GM12878 (cell line): ENCODE data around the gene DMD. TPM values are rescaled to one million over a fixed set of nuclear protein-coding genes. Genes with fewer than 3 reads are reported as not detected.
A peak's percentile ranks its signal among the peaks of the same experiment; 100 is the strongest.

Source experiments
- ATAC-seq: fragments of 200-7000 bp; cut with Tn5 transposase; 3 replicates; pipeline ENCODE4 v1.9.1; 2020; ENCODE audit warnings: mild to moderate bottlenecking, moderate library complexity
- BruUV-seq: library from RNA; stranded (reverse); fragments of 400-500 nt; replicated peaks from 2 replicates; lab custom pipeline; 2021; lab: Mats Ljungman, UMichigan
- CTCF ChIA-PET: fragments of 300-600 bp; sonication (Branson Sonifier 250); formaldehyde crosslinking; extraction: SDS; loops from one replicate; lab custom pipeline; 2021; ENCODE audit warnings: inconsistent platforms; lab: Yijun Ruan, JAX
- POLR2A ChIA-PET: fragments of 350-600 bp; formaldehyde crosslinking; extraction: SDS; loops from one replicate; lab custom pipeline; 2021; ENCODE audit warnings: inconsistent platforms; lab: Charles Lee
- RAD21 ChIA-PET: fragments of 300-600 bp; sonication (Branson Sonifier 250); formaldehyde crosslinking; loops from one replicate; lab custom pipeline; 2023; ENCODE audit warnings: antibody characterized with exemption; ENCODE audit not compliant: unreplicated experiment; lab: Charles Lee
- SMC1A ChIA-PET: fragments of 300-600 bp; sonication (Branson Sonifier 250); formaldehyde crosslinking; loops from one replicate; lab custom pipeline; 2023; ENCODE audit not compliant: unreplicated experiment, uncharacterized antibody; lab: Charles Lee
- DNase-seq: peaks from one replicate; pipeline ENCODE4 v3.0.0-alpha.2; 2011; ENCODE audit warnings: low read depth, low spot score
- FAIRE-seq: peaks from 3 replicates; lab custom pipeline; 2011; peaks lifted over from hg19 to GRCh38; lab: Jason Lieb, UNC
- H2AFZ ChIP-seq: 2 replicates; pipeline ENCODE4 v1.6.0; 2011; ENCODE audit warnings: low read depth, low read length, control low read depth; ENCODE audit not compliant: control insufficient read depth
- H3K27ac ChIP-seq: 2 replicates; pipeline ENCODE4 v1.5.1; 2011; ENCODE audit warnings: control low read depth; ENCODE audit not compliant: control insufficient read depth, insufficient read depth
- H3K27me3 ChIP-seq, 2 experiments: replicated peaks in 1 of 2; 2 replicates each; pipeline versions ENCODE4 v1.6.0 to v1.6.1; 2011; ENCODE audit warnings: low read length in 1 of 2; ENCODE audit not compliant: control insufficient read depth in 2 of 2, insufficient read depth in 2 of 2
- H3K36me3 ChIP-seq, 2 experiments: 2 replicates each; pipeline ENCODE4 v1.5.1; 2011; ENCODE audit warnings: low read length in 1 of 2; ENCODE audit not compliant: control insufficient read depth in 2 of 2, insufficient read depth in 2 of 2
- H3K4me1 ChIP-seq: 2 replicates; pipeline ENCODE4 v1.6.1; 2011; ENCODE audit warnings: mild to moderate bottlenecking, low read length, moderate library complexity, mixed read lengths; ENCODE audit not compliant: control insufficient read depth, insufficient read depth
- H3K4me2 ChIP-seq: 2 replicates; pipeline ENCODE4 v1.6.0; 2011; ENCODE audit warnings: control low read depth; ENCODE audit not compliant: control insufficient read depth, insufficient read depth
- H3K4me3 ChIP-seq: fragments of 200-600 bp; sonication (generic); 2 replicates; pipeline ENCODE4 v1.5.1; 2016
- H3K79me2 ChIP-seq: 2 replicates; pipeline ENCODE4 v1.6.0; 2011; ENCODE audit warnings: low read length; ENCODE audit not compliant: control insufficient read depth, insufficient read depth
- H3K9ac ChIP-seq: 2 replicates; pipeline ENCODE4 v1.8.0; 2011; ENCODE audit warnings: low read length, control low read depth, mixed read lengths; ENCODE audit not compliant: control insufficient read depth, insufficient read depth
- H3K9me3 ChIP-seq: replicated peaks from 3 replicates; pipeline ENCODE4 v1.5.1; 2011; ENCODE audit warnings: mild to moderate bottlenecking, low read length; ENCODE audit not compliant: control insufficient read depth, insufficient read depth
- H4K20me1 ChIP-seq: 2 replicates; pipeline ENCODE4 v1.6.0; 2011; ENCODE audit not compliant: control insufficient read depth, insufficient read depth
- ATF2 ChIP-seq: IDR thresholded peaks from 2 replicates; pipeline ENCODE4 v1.6.1; 2012; ENCODE audit warnings: low read length, inconsistent platforms
- IKZF2 ChIP-seq, 2 experiments: fragments of 450-650 bp; IDR thresholded peaks; 2 replicates each; pipeline ENCODE4 v1.6.1; 2017; ENCODE audit warnings: mild to moderate bottlenecking in 2 of 2, moderate library complexity in 2 of 2
- MEF2A ChIP-seq: IDR thresholded peaks from 2 replicates; pipeline ENCODE4 v1.6.1; 2011; ENCODE audit warnings: low read depth, mild to moderate bottlenecking, low read length, moderate library complexity; ENCODE audit not compliant: insufficient read depth
- PAX5 ChIP-seq: IDR thresholded peaks from 2 replicates; pipeline ENCODE4 v1.6.1; 2011; ENCODE audit warnings: low read depth, low read length, borderline replicate concordance
- POLR2AphosphoS5 ChIP-seq: IDR thresholded peaks from 2 replicates; pipeline ENCODE4 v1.6.1; 2011; ENCODE audit warnings: mild to moderate bottlenecking, low read length, inconsistent platforms
- RCOR1 ChIP-seq: conservative IDR thresholded peaks from 2 replicates; pipeline ENCODE4 v1.6.1; 2012; ENCODE audit warnings: low read depth, low read length, improper control_type of control experiment
- ZBED1 ChIP-seq: IDR thresholded peaks from 2 replicates; pipeline ENCODE4 v1.6.1; 2016; ENCODE audit warnings: borderline replicate concordance
- WGBS: methylation state at CpG from one replicate; pipeline ENCODE4 v1.1.6; 2016; ENCODE audit warnings: low lambda C conversion rate; ENCODE audit not compliant: insufficient replicate concordance, insufficient coverage; ENCODE audit errors: missing lambda C conversion rate; 5-methylcytosine and 5-hydroxymethylcytosine counted together
- in situ Hi-C: fragments of 300-500 bp; cut with MboI; formaldehyde crosslinking; loops from 9 replicates; pipeline ENCODE4 v1.14.3; 2018; ENCODE audit warnings: mixed read lengths
- intact Hi-C: fragments of 100-400 bp; cut with micrococcal nuclease; formaldehyde crosslinking; loops from one replicate; pipeline ENCODE4 v1.14.2; 2022; ENCODE audit not compliant: unreplicated experiment
- polyA plus RNA-seq, 11 experiments: library from polyadenylated mRNA; depleted of rRNA in 4 of 11; unstranded in 6 of 11; stranded (reverse) in 5 of 11; fragments of >200 nt; fragmentation: Nextera tagmentation in 4 of 11; fragmentation: Illumina TruSeq in 1 of 11; extraction: Ambion mirVana in 4 of 11; extraction: Trizol in 1 of 11; gene quantifications; 1 replicate in 1 of 11; 2 replicates in 10 of 11; pipeline versions ENCODE4 v1.2.1 to v1.2.3, GENCODE V29; 2011 to 2016; ENCODE audit warnings: inconsistent platforms in 2 of 11, missing spikeins in 2 of 11, low read depth in 1 of 11
- total RNA-seq, 4 experiments: library from RNA; depleted of rRNA in 3 of 4; stranded (reverse); fragments of >200 nt in 3 of 4; fragmentation: Illumina TruSeq in 1 of 4; extraction: Trizol in 1 of 4; gene quantifications; 2 replicates each; pipeline versions ENCODE4 v1.2.1 to v1.2.3, GENCODE V29; 2013 to 2021
- TF ChIP-seq, protein P1 (sequence below): fragments of 450-650 bp; IDR thresholded peaks from 2 replicates; pipeline ENCODE4 v1.6.1; 2014; ENCODE audit warnings: mild to moderate bottlenecking

Gene DMD
- total and polyA plus RNA-seq, 10 of the 15 experiments (the other 5 are each of a cell fraction or from before 2014, with no cell fraction given) = 1.4 to 24.3 (median 4.3) TPM

GRCh38 chrX:31092476-31092875 is 2118.9 kb downstream of the DMD start:
- Histone ChIP-seq H4K20me1 (no peaks in the 10 kb centered on the region), H3K4me3 (no peak overlapping the region), H3K9me3 (no peaks in the 10 kb centered on the region; the same call in 2 of the 3 replicates), H3K27ac (peak overlapping the region; percentile 54), H3K4me2 (no peak overlapping the region), H3K36me3 (no peaks in the 10 kb centered on the region), H3K9ac (no peak overlapping the region), H3K4me1 (peaks cover 8% of the 10 kb centered on the region), H2AFZ (no peak overlapping the region), H3K27me3 (no peaks in the 10 kb centered on the region), H3K79me2 (no peaks in the 10 kb centered on the region)
- POLR2A ChIA-PET = no interaction called here
- DNase-seq (no peak), ATAC-seq (peak; percentile 8), FAIRE-seq (no peak)
- RAD21 ChIA-PET = interaction anchor here (1.2 kb wide), 1 partner anchor 8 kb away, joined by 3 read pairs; no protein-coding TSS in a partner anchor
- intact Hi-C loops (loop anchor here (2.0 kb wide), 2 partner anchors 24 to 86 kb away; no protein-coding TSS in a partner anchor), in situ Hi-C loops (no loop called here)
- TF ChIP-seq ATF2 (no peak), ZBED1 (no peak), PAX5 (no peak)
- WGBS = 25% methylated on average over 3 of the region's 3 CpGs
- CTCF ChIA-PET = no interaction called here
- SMC1A ChIA-PET = interaction anchor here (0.6 to 1.6 kb wide), 8 partner anchors 20 to 178 kb away, joined by 3 to 6 read pairs (median 4); no protein-coding TSS in a partner anchor
- no TSS peak for BruUV-seq

GRCh38 chrX:31091819-31092218 is 2119.5 kb downstream of the DMD start:
- H3K4me3 ChIP-seq = no peak overlapping the region
- BruUV-seq = no TSS peak
- no peaks in the 10 kb centered on the region; the same call in 2 of the 3 replicates for H3K9me3 ChIP-seq
- FAIRE-seq = no peak
- TF ChIP-seq, protein P1, sequence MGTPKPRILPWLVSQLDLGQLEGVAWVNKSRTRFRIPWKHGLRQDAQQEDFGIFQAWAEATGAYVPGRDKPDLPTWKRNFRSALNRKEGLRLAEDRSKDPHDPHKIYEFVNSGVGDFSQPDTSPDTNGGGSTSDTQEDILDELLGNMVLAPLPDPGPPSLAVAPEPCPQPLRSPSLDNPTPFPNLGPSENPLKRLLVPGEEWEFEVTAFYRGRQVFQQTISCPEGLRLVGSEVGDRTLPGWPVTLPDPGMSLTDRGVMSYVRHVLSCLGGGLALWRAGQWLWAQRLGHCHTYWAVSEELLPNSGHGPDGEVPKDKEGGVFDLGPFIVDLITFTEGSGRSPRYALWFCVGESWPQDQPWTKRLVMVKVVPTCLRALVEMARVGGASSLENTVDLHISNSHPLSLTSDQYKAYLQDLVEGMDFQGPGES = no peak
- TF ChIP-seq IKZF2 (IDR thresholded peaks at IDR 0.05) = no peak
- TF ChIP-seq MEF2A = no peak
- TF ChIP-seq RCOR1 = no peak
- no peak for TF ChIP-seq POLR2AphosphoS5
- peaks cover 8% of the 10 kb centered on the region for H3K4me1 ChIP-seq
- H3K36me3 ChIP-seq = no peaks in the 10 kb centered on the region
- CTCF ChIA-PET = interaction anchor here (0.8 kb wide), 1 partner anchor 11 kb away, joined by 3 read pairs; no protein-coding TSS in a partner anchor
- POLR2A ChIA-PET = no interaction called here
- no peak for DNase-seq
- no peaks in the 10 kb centered on the region for H3K79me2 ChIP-seq
- in situ Hi-C loops = no loop called here
- H3K9ac ChIP-seq = no peak overlapping the region
- 70% methylated on average over 1 of the region's 1 CpG for WGBS
- RAD21 ChIA-PET = interaction anchor here (1.2 to 1.3 kb wide), 4 partner anchors 9 to 122 kb away, joined by 3 to 4 read pairs (median 3); no protein-coding TSS in a partner anchor
- no peaks in the 10 kb centered on the region for H4K20me1 ChIP-seq
- H3K4me2 ChIP-seq = no peak overlapping the region
- H3K27ac ChIP-seq = no peak overlapping the region
- SMC1A ChIA-PET = interaction anchor here (0.7 to 1.6 kb wide), 9 partner anchors 9 to 201 kb away, joined by 3 to 6 read pairs (median 3); no protein-coding TSS in a partner anchor
- H2AFZ ChIP-seq = no peak overlapping the region
- H3K27me3 ChIP-seq = no peaks in the 10 kb centered on the region
- ATAC-seq = no peak; the same call in 2 of the 3 replicates
- intact Hi-C loops = loop anchor here (2.0 kb wide), 2 partner anchors 23 to 87 kb away; no protein-coding TSS in a partner anchor
